GM21717 (cell line): Measurements from ENCODE around the gene HMCN2.

ENCODE experiments used
- ATAC-seq: cut with Tn5 transposase; IDR thresholded peaks from one replicate; pipeline ENCODE4 v1.9.1; 2021; ENCODE audit warnings: mild to moderate bottlenecking, moderate library complexity; ENCODE audit not compliant: unreplicated experiment

The HMCN2 gene

GRCh38 chr9:130341839-130342713, 76.5 kb downstream of the HMCN2 start:
- ATAC-seq, result no peak

GRCh38 chr9:130342714-130343085, 77.1 kb downstream of the HMCN2 start:
- no peak for ATAC-seq

- no peak for ATAC-seq
These were observed 77.9 kb downstream of the HMCN2 start for GRCh38 chr9:130343445-130343918.

- ATAC-seq, result no peak
These were observed 78.8 kb downstream of the HMCN2 start for GRCh38 chr9:130344366-130344765.

GRCh38 chr9:130345009-130345896, 79.7 kb downstream of the HMCN2 start:
- ATAC-seq, result no peak

- ATAC-seq, result no peak
These were observed 80.4 kb downstream of the HMCN2 start for GRCh38 chr9:130345897-130346385.

GRCh38 chr9:130346431-130346830, 80.9 kb downstream of the HMCN2 start:
- no peak for ATAC-seq

GRCh38 chr9:130347036-130347435, 81.5 kb downstream of the HMCN2 start:
- no peak for ATAC-seq

GRCh38 chr9:130347931-130348330, 82.4 kb downstream of the HMCN2 start:
- ATAC-seq, result no peak

GRCh38 chr9:130348341-130348740, 82.8 kb downstream of the HMCN2 start:
- ATAC-seq, result no peak

GRCh38 chr9:130348881-130349280, 83.3 kb downstream of the HMCN2 start:
- ATAC-seq, result no peak

- ATAC-seq, result no peak
These were observed 83.8 kb downstream of the HMCN2 start for GRCh38 chr9:130349398-130349797.

GRCh38 chr9:130351343-130351742, 85.8 kb downstream of the HMCN2 start:
- no peak for ATAC-seq

- no peak for ATAC-seq
These were observed 86.5 kb downstream of the HMCN2 start for GRCh38 chr9:130352081-130352480.

- ATAC-seq, result no peak
These were observed 87.2 kb downstream of the HMCN2 start for GRCh38 chr9:130352586-130353285.

GRCh38 chr9:130354378-130354777, 88.8 kb downstream of the HMCN2 start:
- no peak for ATAC-seq

GRCh38 chr9:130354806-130355205, 89.2 kb downstream of the HMCN2 start:
- no peak for ATAC-seq

GRCh38 chr9:130356033-130356432, 90.5 kb downstream of the HMCN2 start:
- ATAC-seq, result no peak

GRCh38 chr9:130356877-130357584, 91.5 kb downstream of the HMCN2 start:
- ATAC-seq, result no peak

GRCh38 chr9:130358928-130359327, 93.4 kb downstream of the HMCN2 start:
- no peak for ATAC-seq
